ENCODE measurements around the gene RAB27A.

- no peak for TF ChIP-seq CTCF (IDR thresholded peaks at IDR 0.05; ENCODE audit: low read depth, low read length)
- no peak for TF ChIP-seq POLR2A (IDR thresholded peaks at IDR 0.05; ENCODE audit: extremely low read depth, insufficient read length)
- no peak for TF ChIP-seq MAX (IDR thresholded peaks at IDR 0.05; ENCODE audit: low read depth, low read length)
- no peak for TF ChIP-seq MYC (IDR thresholded peaks at IDR 0.05; ENCODE audit: low read depth, low read length)
Measured at GRCh38 chr15:55281517-55282228, 7.9 kb downstream of the RAB27A start.
